K562 (cell line): ENCODE measurements around the gene SLC6A7. TPM values are rescaled to one million over a fixed set of nuclear protein-coding genes. Genes with fewer than 3 reads are reported as not detected.

Source experiments
- ATAC-seq: fragments of 200-7000 bp; cut with Tn5 transposase; 3 replicates; pipeline ENCODE4 v1.9.1; 2020; ENCODE audit warnings: moderate library complexity
- BruUV-seq: library from RNA; stranded (reverse); fragments of 400-500 nt; replicated peaks from 2 replicates; lab custom pipeline; 2021; lab: Mats Ljungman, UMichigan
- CTCF ChIA-PET: fragments of 300-600 bp; formaldehyde crosslinking; extraction: SDS; loops from one replicate; lab custom pipeline; 2021; ENCODE audit warnings: low intra/inter-chr PET ratio; lab: Yijun Ruan, JAX
- POLR2A ChIA-PET: fragments of 300-600, 350-650 bp; sonication (Branson Sonifier 250); formaldehyde crosslinking; extraction: SDS; loops from one replicate; lab custom pipeline; 2021; ENCODE audit warnings: antibody characterized with exemption, inconsistent platforms; lab: Yijun Ruan, JAX
- DNase-seq, 4 experiments: peaks; one replicate each; pipeline versions ENCODE4 v3.0.0 to v3.0.0-alpha.2; 2011 to 2018; ENCODE audit warnings: low spot score in 3 of 4, mixed read lengths in 3 of 4; ENCODE audit errors: extremely low read depth in 1 of 4
- FAIRE-seq: peaks from 2 replicates; lab custom pipeline; 2011; peaks lifted over from hg19 to GRCh38; lab: Jason Lieb, UNC
- H2AFZ ChIP-seq: 2 replicates; pipeline ENCODE4 v1.6.0; 2011; ENCODE audit warnings: low read depth, low read length, control low read depth, inconsistent platforms
- H3K27ac ChIP-seq: fragments of 200-600 bp; 3 replicates; pipeline ENCODE4 v1.8.0; 2011; ENCODE audit warnings: low read depth, mild to moderate bottlenecking, control low read depth, inconsistent platforms, low read length, moderate library complexity, mixed read lengths; ENCODE audit errors: extremely low read depth
- H3K27me3 ChIP-seq, 2 experiments: fragments of 300-600 bp in 1 of 2; 2 replicates in 1 of 2; 3 replicates in 1 of 2; pipeline versions ENCODE4 v1.6.0 to v1.8.0; 2011; ENCODE audit warnings: inconsistent platforms in 2 of 2, low read length in 2 of 2, mild to moderate bottlenecking in 1 of 2, mixed read lengths in 1 of 2, moderate library complexity in 1 of 2; ENCODE audit not compliant: control insufficient read depth in 2 of 2, insufficient read depth in 2 of 2
- H3K36me3 ChIP-seq: fragments of 300-600 bp; 3 replicates; pipeline ENCODE4 v1.8.0; 2011; ENCODE audit warnings: mild to moderate bottlenecking, low read length, inconsistent platforms; ENCODE audit not compliant: control insufficient read depth, insufficient read depth
- H3K4me1 ChIP-seq, 2 experiments: fragments of 200-600 bp in 1 of 2; replicated peaks in 1 of 2; 2 replicates in 1 of 2; 3 replicates in 1 of 2; pipeline versions ENCODE4 v1.5.1 to v1.8.0; 2011; ENCODE audit warnings: inconsistent platforms in 2 of 2, low read length in 2 of 2, mild to moderate bottlenecking in 1 of 2, mixed read lengths in 1 of 2, moderate library complexity in 1 of 2; ENCODE audit not compliant: control insufficient read depth in 2 of 2, insufficient read depth in 2 of 2
- H3K4me2 ChIP-seq: 2 replicates; pipeline ENCODE4 v1.6.1; 2011; ENCODE audit warnings: low read length, control low read depth, inconsistent platforms, mixed read lengths; ENCODE audit not compliant: insufficient read depth
- H3K4me3 ChIP-seq: fragments of 200-600 bp; sonication (generic), shearing (Covaris generic); 2 replicates; pipeline ENCODE4 v1.5.1; 2016; ENCODE audit warnings: control low read depth, inconsistent platforms
- H3K79me2 ChIP-seq: fragments of 200-600 bp; 3 replicates; pipeline ENCODE4 v1.8.0; 2011; ENCODE audit warnings: low read length, inconsistent platforms; ENCODE audit not compliant: control insufficient read depth, insufficient read depth
- H3K9ac ChIP-seq, 2 experiments: 2 replicates each; pipeline versions ENCODE4 v1.6.0 to v1.6.1; 2011; ENCODE audit warnings: low read depth in 2 of 2, low read length in 2 of 2, control low read depth in 1 of 2, inconsistent platforms in 1 of 2, mild to moderate bottlenecking in 1 of 2, mixed read lengths in 1 of 2; ENCODE audit not compliant: insufficient read depth in 1 of 2
- H3K9me1 ChIP-seq: one replicate; pipeline ENCODE4 v1.6.0; 2011; ENCODE audit warnings: inconsistent platforms, mild to moderate bottlenecking, low read length, moderate library complexity; ENCODE audit not compliant: control insufficient read depth, insufficient read depth
- H3K9me3 ChIP-seq: replicated peaks from 2 replicates; pipeline ENCODE4 v1.5.1; 2011; ENCODE audit warnings: low read depth, low read length, inconsistent platforms; ENCODE audit not compliant: control insufficient read depth, insufficient read depth
- H4K20me1 ChIP-seq: replicated peaks from 2 replicates; pipeline ENCODE4 v1.6.1; 2011; ENCODE audit warnings: low read length, inconsistent platforms, mixed read lengths; ENCODE audit not compliant: control insufficient read depth, insufficient read depth
- ADNP ChIP-seq: fragments of 200-800 bp; sonication (Bioruptor generic); IDR thresholded peaks from 2 replicates; pipeline ENCODE4 v1.6.1; 2016; ENCODE audit warnings: missing genetic modification characterization, missing compliant biosample characterization
- ASH1L ChIP-seq: fragments of 450-650 bp; IDR thresholded peaks from 2 replicates; pipeline ENCODE4 v1.6.1; 2018; ENCODE audit warnings: borderline replicate concordance, mild to moderate bottlenecking, low read depth; ENCODE audit not compliant: partially characterized antibody
- BCOR ChIP-seq: fragments of 450-650 bp; IDR thresholded peaks from 2 replicates; pipeline ENCODE4 v1.6.1; 2016
- ELF1 ChIP-seq: fragments of 200-800 bp; sonication (Bioruptor generic); IDR thresholded peaks from 2 replicates; pipeline ENCODE4 v1.6.1; 2016; ENCODE audit warnings: missing genetic modification characterization, missing compliant biosample characterization
- HDAC2 ChIP-seq: fragments of 450-650 bp; IDR thresholded peaks from 2 replicates; pipeline ENCODE4 v1.6.1; 2016; ENCODE audit warnings: mild to moderate bottlenecking
- KDM1A ChIP-seq, 2 experiments: fragments of 450-650 bp; IDR thresholded peaks; 2 replicates each; pipeline ENCODE4 v1.6.1; 2016; ENCODE audit warnings: mild to moderate bottlenecking in 2 of 2
- NFE2 ChIP-seq: IDR thresholded peaks from 2 replicates; pipeline ENCODE4 v1.6.1; 2014; ENCODE audit warnings: antibody characterized with exemption, low read depth
- POU5F1 ChIP-seq: fragments of 150-350 bp; IDR thresholded peaks from 2 replicates; pipeline ENCODE4 v1.6.1; 2014; ENCODE audit warnings: borderline replicate concordance, low read length, low read depth, mild to moderate bottlenecking; ENCODE audit not compliant: partially characterized antibody
- RBM25 ChIP-seq: fragments of 200-400 bp; formaldehyde crosslinking; IDR thresholded peaks from 2 replicates; pipeline ENCODE4 v1.6.1; 2018; ENCODE audit warnings: low read length, low read depth, moderate library complexity; ENCODE audit not compliant: severe bottlenecking
- RCOR1 ChIP-seq, 2 experiments: IDR thresholded peaks; 2 replicates each; pipeline ENCODE4 v1.6.1; 2012; ENCODE audit warnings: low read depth in 2 of 2, low read length in 2 of 2, borderline replicate concordance in 1 of 2, improper control_type of control experiment in 1 of 2
- ZFP36 ChIP-seq: fragments of 150-350 bp; IDR thresholded peaks from 2 replicates; pipeline ENCODE4 v1.6.1; 2018; ENCODE audit warnings: low read length, low read depth; ENCODE audit not compliant: partially characterized antibody
- ZNF165 ChIP-seq: fragments of 250-450 bp; sonication (Bioruptor Pico); IDR thresholded peaks from 2 replicates; pipeline ENCODE4 v1.4.0; 2020; ENCODE audit warnings: borderline replicate concordance
- ZNF316 ChIP-seq: fragments of 450-650 bp; IDR thresholded peaks from 2 replicates; pipeline ENCODE4 v1.6.1; 2016
- WGBS: fragments of 100-300 bp; shearing (Covaris generic); methylation state at CpG from one replicate; pipeline ENCODE4 v1.1.6; 2016; ENCODE audit warnings: low coverage, mixed read lengths; ENCODE audit not compliant: insufficient coverage; ENCODE audit errors: missing lambda C conversion rate; 5-methylcytosine and 5-hydroxymethylcytosine counted together
- in situ Hi-C: fragments of 300-500 bp; cut with MboI; formaldehyde crosslinking; loops from 4 replicates; pipeline ENCODE4 v1.15.0; 2018; ENCODE audit warnings: inconsistent platforms, mixed read lengths
- intact Hi-C: fragments of 100-400 bp; cut with micrococcal nuclease; formaldehyde crosslinking; loops from 2 replicates; pipeline ENCODE4 v1.14.2; 2022
- polyA plus RNA-seq, 8 experiments: library from polyadenylated mRNA; depleted of rRNA in 4 of 8; stranded (reverse) in 5 of 8; unstranded in 3 of 8; fragments of >200 nt; fragmentation: Nextera tagmentation in 2 of 8; fragmentation: Illumina TruSeq in 1 of 8; extraction: Ambion mirVana in 2 of 8; extraction: Trizol in 1 of 8; gene quantifications; 2 replicates each; pipeline versions ENCODE4 v1.2.1 to v1.2.3, GENCODE V29; 2011 to 2014; ENCODE audit warnings: inconsistent platforms in 1 of 8, missing spikeins in 1 of 8
- total RNA-seq, 7 experiments: library from RNA; depleted of rRNA in 6 of 7; stranded (reverse); fragments of >200 nt in 6 of 7; fragmentation: Illumina TruSeq in 2 of 7; extraction: Trizol in 2 of 7; gene quantifications; 2 replicates each; pipeline versions ENCODE4 v1.2.1 to v1.2.3, GENCODE V29; 2011 to 2021; ENCODE audit warnings: low replicate concordance in 1 of 7
- TF ChIP-seq, protein P1 (sequence below): fragments of 250-450 bp; sonication (Bioruptor Pico); IDR thresholded peaks from 2 replicates; pipeline ENCODE4 v1.4.0; 2020; ENCODE audit warnings: mild to moderate bottlenecking, moderate library complexity, borderline replicate concordance

The SLC6A7 gene
- total and polyA plus RNA-seq, 9 of the 15 experiments (the other 6 are each of a cell fraction or from before 2014, with no cell fraction given): not detected

DNA sequence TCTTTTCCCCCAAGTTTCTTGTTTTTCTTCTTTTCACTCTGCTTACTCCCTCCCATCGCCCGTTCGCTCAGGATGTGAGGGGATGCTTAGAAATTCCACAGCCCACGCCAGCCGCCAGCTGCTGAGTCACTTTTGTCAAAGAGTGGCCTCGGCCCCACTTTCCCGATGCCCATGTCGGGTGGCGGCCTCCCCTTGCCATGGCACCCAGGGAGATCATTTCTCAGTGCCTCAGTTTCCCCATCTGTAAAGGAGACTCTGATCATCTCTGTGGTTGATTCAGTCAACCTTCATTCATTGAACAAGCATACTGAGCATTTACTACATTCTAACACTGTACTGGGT, 33.9 kb upstream of the SLC6A7 start:
- CTCF ChIA-PET: no interaction called here
- Histone ChIP-seq H3K9ac (no peak overlapping the region; a peak in 1 of 4 replicates), H3K9me1 (no peaks in the 10 kb centered on the region), H3K4me2 (peak overlapping the region; percentile 19), H3K36me3 (no peaks in the 10 kb centered on the region), H2AFZ (peak overlapping the region; percentile 35; the same call in 1 of the 2 replicates), H3K27me3 (peaks cover 18 to 42% of the 10 kb centered on the region in 2 experiments; a peak in 4 of 5 replicates), H3K9me3 (no peaks in the 10 kb centered on the region), H3K79me2 (no peaks in the 10 kb centered on the region), H4K20me1 (peaks cover 7% of the 10 kb centered on the region; the same call in 1 of the 2 replicates), H3K27ac (no peak overlapping the region), H3K4me3 (no peak overlapping the region)
- intact Hi-C loops: no loop called here
- ATAC-seq: no peak
- no TSS peak for BruUV-seq
- TF ChIP-seq NFE2 (peak; percentile 9; the same call in 1 of the 2 replicates), ZNF316 (no peak)
- TF ChIP-seq, all 486 proteins: peak for 1
- in situ Hi-C loops: no loop called here
- POLR2A ChIA-PET: interaction anchor here (0.6 to 0.7 kb wide), 2 partner anchors 30 to 93 kb away, joined by 3 read pairs; no protein-coding TSS in a partner anchor
- FAIRE-seq (no peak), DNase-seq (no peak)
- peaks cover 17 to 19% of the 10 kb centered on the region in 2 experiments; a peak in 4 of 5 replicates for H3K4me1 ChIP-seq
- whole genome bisulfite sequencing: 5% methylated on average over 9 of the region's 9 CpGs

DNA sequence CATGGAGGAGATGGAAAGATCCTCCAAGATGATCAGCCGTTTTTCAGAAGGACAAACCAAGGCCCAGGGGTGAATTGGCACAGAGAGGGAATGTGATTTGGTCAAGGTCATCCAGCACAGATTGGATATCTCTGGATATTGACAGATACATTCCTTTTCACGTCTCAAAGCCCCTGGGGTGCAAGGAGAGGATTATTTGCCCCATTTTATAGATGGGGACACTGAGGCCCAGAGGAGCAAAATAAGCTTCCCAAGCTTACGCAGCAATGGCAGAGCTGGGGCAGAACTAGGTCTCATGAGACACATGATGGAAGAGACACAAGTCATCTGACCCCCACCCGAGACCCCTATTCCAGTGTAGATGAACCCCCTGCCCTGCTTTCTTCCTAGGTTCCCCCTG, 33.3 kb upstream of the SLC6A7 start:
- Histone ChIP-seq H3K27me3 (peaks cover 16 to 38% of the 10 kb centered on the region in 2 experiments; a peak in 4 of 5 replicates), H3K9me1 (no peaks in the 10 kb centered on the region), H3K36me3 (no peaks in the 10 kb centered on the region), H3K9me3 (no peaks in the 10 kb centered on the region), H3K79me2 (no peaks in the 10 kb centered on the region), H3K27ac (no peak overlapping the region), H3K4me3 (no peak overlapping the region), H2AFZ (no peak overlapping the region), H4K20me1 (peaks cover 7% of the 10 kb centered on the region; the same call in 1 of the 2 replicates), H3K4me1 (peaks cover 19 to 21% of the 10 kb centered on the region in 2 experiments; a peak in 4 of 5 replicates), H3K9ac (no peak overlapping the region), H3K4me2 (peak overlapping the region; percentile 19; the same call in 1 of the 2 replicates)
- ChIA-PET POLR2A (interaction anchor here (0.5 kb wide), 1 partner anchor 67 kb away, joined by 3 read pairs; no protein-coding TSS in a partner anchor), CTCF (interaction anchor here (0.7 kb wide), 1 partner anchor 180 kb away, joined by 3 read pairs; no protein-coding TSS in a partner anchor)
- in situ Hi-C loops: no loop called here
- no peak for DNase-seq
- intact Hi-C loops: no loop called here
- no TSS peak for BruUV-seq
- no peak for ATAC-seq
- 17% methylated on average over 3 of the region's 4 CpGs for WGBS
- FAIRE-seq: no peak
- TF ChIP-seq RBM25 (peak; percentile 75), ELF1 (tag) (no peak), ZNF165 (CRISPR knock-in tag) (no peak), ADNP (tag) (peak; percentile 74), HDAC2 (peak; percentile 58; the same call in 1 of the 2 replicates), KDM1A (IDR thresholded peaks at IDR 0.05) (peak; percentile 54 to 66; a peak in 3 of 4 replicates), ASH1L (no peak), POU5F1 (no peak), BCOR (peak; percentile 84), RCOR1 (IDR thresholded peaks at IDR 0.05; ENCODE audit: borderline replicate concordance in 1 of 2, low read depth in 2 of 2, low read length in 2 of 2) (0 out of 4 replicates have a peak, but pooled peaks of 1 of the 2 experiments have one; percentile 30), ZFP36 (no peak)
- TF ChIP-seq, protein P1, sequence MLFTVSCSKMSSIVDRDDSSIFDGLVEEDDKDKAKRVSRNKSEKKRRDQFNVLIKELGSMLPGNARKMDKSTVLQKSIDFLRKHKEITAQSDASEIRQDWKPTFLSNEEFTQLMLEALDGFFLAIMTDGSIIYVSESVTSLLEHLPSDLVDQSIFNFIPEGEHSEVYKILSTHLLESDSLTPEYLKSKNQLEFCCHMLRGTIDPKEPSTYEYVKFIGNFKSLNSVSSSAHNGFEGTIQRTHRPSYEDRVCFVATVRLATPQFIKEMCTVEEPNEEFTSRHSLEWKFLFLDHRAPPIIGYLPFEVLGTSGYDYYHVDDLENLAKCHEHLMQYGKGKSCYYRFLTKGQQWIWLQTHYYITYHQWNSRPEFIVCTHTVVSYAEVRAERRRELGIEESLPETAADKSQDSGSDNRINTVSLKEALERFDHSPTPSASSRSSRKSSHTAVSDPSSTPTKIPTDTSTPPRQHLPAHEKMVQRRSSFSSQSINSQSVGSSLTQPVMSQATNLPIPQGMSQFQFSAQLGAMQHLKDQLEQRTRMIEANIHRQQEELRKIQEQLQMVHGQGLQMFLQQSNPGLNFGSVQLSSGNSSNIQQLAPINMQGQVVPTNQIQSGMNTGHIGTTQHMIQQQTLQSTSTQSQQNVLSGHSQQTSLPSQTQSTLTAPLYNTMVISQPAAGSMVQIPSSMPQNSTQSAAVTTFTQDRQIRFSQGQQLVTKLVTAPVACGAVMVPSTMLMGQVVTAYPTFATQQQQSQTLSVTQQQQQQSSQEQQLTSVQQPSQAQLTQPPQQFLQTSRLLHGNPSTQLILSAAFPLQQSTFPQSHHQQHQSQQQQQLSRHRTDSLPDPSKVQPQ (CRISPR knock-in tag): no peak
